Left renal cortex interstitium (tissue), 4 donors: ENCODE measurements around the gene PTPRO. TPM values are rescaled to one million over a fixed set of nuclear protein-coding genes. Genes with fewer than 3 reads are reported as not detected.

Experiments used
- DNase-seq, 4 donors: peaks; one replicate each; pipeline ENCODE4 v3.0.0-alpha.2; 2013; ENCODE audit warnings: low read depth in 4 of 4, low spot score in 2 of 4, missing footprints in 1 of 4
- polyA plus RNA-seq, 4 donors: library from polyadenylated mRNA; unstranded; fragments of 120-200 nt; gene quantifications; one replicate each; pipeline ENCODE4 v1.2.1, GENCODE V29; 2013; ENCODE audit not compliant: insufficient read length in 4 of 4

The PTPRO gene
- polyA plus RNA-seq, 4 donors = 169 to 227 (median 217) TPM

- DNase-seq = no peak
Measured at GRCh38 chr12:15634010-15634683, 311.8 kb downstream of the PTPRO start.

GRCh38 chr12:15636060-15636890 is 314.0 kb downstream of the PTPRO start:
- no peak for DNase-seq

DNA sequence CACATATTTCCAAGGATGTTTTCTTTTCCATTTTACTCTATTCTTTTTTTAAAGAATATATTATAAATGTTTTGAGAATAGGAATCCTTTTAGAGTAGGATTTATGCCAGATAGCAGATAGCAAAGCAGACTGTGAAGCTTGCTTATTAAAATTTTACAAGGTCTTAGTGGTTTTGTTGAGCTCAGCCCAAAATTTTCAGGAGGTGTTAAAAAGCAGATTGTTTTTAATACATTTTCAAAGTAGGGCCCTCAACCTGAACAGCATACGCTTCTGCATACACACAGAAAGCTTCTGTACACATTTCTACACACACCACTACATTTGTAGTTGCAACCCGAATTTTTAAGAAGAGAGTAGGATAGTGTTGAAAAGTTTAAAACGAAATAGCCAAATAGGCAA is 315.9 kb downstream of the PTPRO start:
- no peak for DNase-seq

DNA sequence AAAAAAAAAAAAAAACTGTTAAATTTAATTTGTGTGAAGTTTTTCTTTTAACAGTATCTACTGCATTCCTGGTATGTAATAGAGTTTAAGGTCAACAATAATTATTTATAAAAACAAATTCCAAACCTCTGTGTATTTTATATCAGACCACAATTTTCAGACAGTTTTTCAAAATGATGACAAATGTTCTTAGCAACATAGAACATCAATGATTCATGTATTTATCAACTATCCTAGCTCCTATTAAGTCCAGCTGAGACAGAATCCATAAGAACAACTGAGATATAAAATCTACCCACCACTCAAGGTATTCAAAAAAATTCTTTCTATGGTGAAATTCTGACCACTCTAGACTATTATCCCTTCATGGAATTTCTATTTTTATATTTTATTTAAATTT is 322.4 kb downstream of the PTPRO start:
- DNase-seq = no peak

- DNase-seq = no peak
Measured at GRCh38 chr12:15646581-15646980, 324.3 kb downstream of the PTPRO start.

Other genes starting within 250 kb of the PTPRO start
- 10 to 100 TPM; 34.0 to 38.7 (median 35.8) TPM for gene RERG, start 101.1 kb upstream of the PTPRO start, polyA plus RNA-seq